Progenitor cell of endocrine pancreas (in vitro differentiated cells): Measurements from ENCODE around the gene RASGRF2. TPM values are rescaled to one million over a fixed set of nuclear protein-coding genes. Genes with fewer than 3 reads are reported as not detected.

ENCODE experiments used
- DNase-seq: peaks from one replicate; pipeline ENCODE4 v3.0.0; 2021; ENCODE audit warnings: low spot score; ENCODE audit not compliant: unreplicated experiment
- H3K27ac Mint-ChIP-seq: 2 replicates; pipeline ENCODE4 v1.8.0; 2021; ENCODE audit warnings: mild to moderate bottlenecking, moderate library complexity, mixed read lengths
- H3K27me3 Mint-ChIP-seq: 2 replicates; pipeline ENCODE4 v1.8.0; 2021; ENCODE audit warnings: mixed read lengths
- H3K36me3 Mint-ChIP-seq: 2 replicates; pipeline ENCODE4 v1.8.0; 2022; ENCODE audit warnings: mixed read lengths; ENCODE audit not compliant: insufficient read depth
- H3K4me1 Mint-ChIP-seq: 2 replicates; pipeline ENCODE4 v1.8.0; 2021; ENCODE audit warnings: low read depth, mixed read lengths
- H3K4me3 Mint-ChIP-seq: 2 replicates; pipeline ENCODE4 v1.8.0; 2021; ENCODE audit warnings: low read depth, mild to moderate bottlenecking, moderate library complexity, mixed read lengths
- H3K9me3 Mint-ChIP-seq: 2 replicates; pipeline ENCODE4 v1.8.0; 2021; ENCODE audit warnings: low read depth, mixed read lengths
- CTCF ChIP-seq: fragments of 200-600 bp; sonication (generic); IDR thresholded peaks from one replicate; pipeline ENCODE4 v1.5.0; 2021; ENCODE audit warnings: antibody characterized with exemption, mild to moderate bottlenecking; ENCODE audit not compliant: unreplicated experiment
- total RNA-seq: library from RNA; stranded (reverse); gene quantifications from 2 replicates; pipeline ENCODE4 v1.2.1, GENCODE V29; 2021

The RASGRF2 gene
- total RNA-seq, 1 donor from 2014 or later, result 0.62 TPM

DNA sequence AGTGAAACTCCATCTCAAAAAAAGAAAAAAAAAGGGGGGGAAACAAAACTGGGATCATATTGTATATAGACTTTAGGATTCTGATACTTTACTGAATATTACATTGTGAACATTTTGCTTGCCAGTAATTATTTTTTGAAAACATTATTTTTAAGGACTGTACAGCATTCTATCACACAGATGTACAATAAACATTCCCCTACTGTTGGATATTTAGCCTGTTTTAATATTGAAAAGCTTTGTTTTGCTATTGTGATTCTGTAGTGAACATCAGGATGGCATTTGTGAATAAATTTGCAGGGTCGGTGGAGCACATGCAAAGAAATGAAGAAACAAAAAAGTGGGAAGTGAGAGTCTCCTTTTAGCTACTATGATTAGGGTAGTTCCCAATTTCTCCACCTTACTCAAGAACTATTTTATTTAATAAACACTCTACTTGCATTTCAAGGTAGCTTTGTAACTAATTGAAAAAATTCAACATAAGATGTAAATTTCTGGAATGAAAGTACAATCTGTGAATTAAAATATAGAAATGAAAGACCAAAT lies 18.7 kb downstream of the RASGRF2 start:
- no peaks in the 10 kb centered on the region for H3K27me3 Mint-ChIP-seq
- no peaks in the 10 kb centered on the region for H3K9me3 Mint-ChIP-seq
- DNase-seq, result no peak
- H3K4me3 Mint-ChIP-seq, result no peak overlapping the region
- no peaks in the 10 kb centered on the region for H3K36me3 Mint-ChIP-seq
- H3K4me1 Mint-ChIP-seq, result no peaks in the 10 kb centered on the region
- H3K27ac Mint-ChIP-seq, result no peak overlapping the region
- no peak for TF ChIP-seq CTCF

DNA sequence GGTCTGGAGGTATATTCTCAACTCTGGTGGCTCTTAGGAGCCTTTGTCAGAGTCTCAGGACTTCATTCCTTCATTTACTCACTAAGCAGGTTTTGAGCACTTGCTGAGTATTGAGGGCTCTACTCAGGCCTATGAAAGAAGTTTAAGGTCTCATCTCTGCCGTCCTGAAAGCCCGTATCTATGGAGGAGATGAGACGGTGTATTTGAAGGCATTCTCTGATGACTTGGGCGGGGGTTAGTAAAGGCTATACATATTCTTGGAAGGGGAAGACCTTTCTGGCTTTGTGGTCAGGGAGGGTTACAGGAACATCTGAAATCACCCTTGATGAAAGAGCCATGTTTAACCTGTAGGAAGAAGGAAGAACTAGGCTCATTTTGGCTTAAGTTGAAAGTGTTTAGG lies 21.9 kb downstream of the RASGRF2 start:
- Mint-ChIP-seq H3K9me3 (no peaks in the 10 kb centered on the region), H3K27ac (no peak overlapping the region), H3K27me3 (no peaks in the 10 kb centered on the region), H3K4me3 (no peak overlapping the region), H3K4me1 (no peaks in the 10 kb centered on the region), H3K36me3 (no peaks in the 10 kb centered on the region)
- no peak for TF ChIP-seq CTCF
- DNase-seq, result no peak

- Mint-ChIP-seq H3K36me3 (no peaks in the 10 kb centered on the region), H3K4me3 (no peak overlapping the region), H3K4me1 (no peaks in the 10 kb centered on the region), H3K27me3 (no peaks in the 10 kb centered on the region), H3K9me3 (no peaks in the 10 kb centered on the region), H3K27ac (no peak overlapping the region)
- no peak for DNase-seq
- no peak for TF ChIP-seq CTCF
Measured at GRCh38 chr5:80985600-80986228, 25.6 kb downstream of the RASGRF2 start.

GRCh38 chr5:80986382-80986781 lies 26.2 kb downstream of the RASGRF2 start:
- Mint-ChIP-seq H3K27ac (no peak overlapping the region), H3K4me3 (no peak overlapping the region)

More at GRCh38 chr5:80986382-80986781, 26.2 kb downstream of the RASGRF2 start:
- Mint-ChIP-seq H3K9me3 (no peaks in the 10 kb centered on the region), H3K4me1 (no peaks in the 10 kb centered on the region), H3K36me3 (no peaks in the 10 kb centered on the region), H3K27me3 (no peaks in the 10 kb centered on the region)
- no peak for TF ChIP-seq CTCF
- DNase-seq, result no peak
